ENCODE measurements around the gene SHLD2. TPM values are rescaled to one million over a fixed set of nuclear protein-coding genes. Genes with fewer than 3 reads are reported as not detected.

SHLD2 gene
- total and polyA plus RNA-seq, 11 donors: 4.3 to 17.7 (median 10.3) TPM

DNA sequence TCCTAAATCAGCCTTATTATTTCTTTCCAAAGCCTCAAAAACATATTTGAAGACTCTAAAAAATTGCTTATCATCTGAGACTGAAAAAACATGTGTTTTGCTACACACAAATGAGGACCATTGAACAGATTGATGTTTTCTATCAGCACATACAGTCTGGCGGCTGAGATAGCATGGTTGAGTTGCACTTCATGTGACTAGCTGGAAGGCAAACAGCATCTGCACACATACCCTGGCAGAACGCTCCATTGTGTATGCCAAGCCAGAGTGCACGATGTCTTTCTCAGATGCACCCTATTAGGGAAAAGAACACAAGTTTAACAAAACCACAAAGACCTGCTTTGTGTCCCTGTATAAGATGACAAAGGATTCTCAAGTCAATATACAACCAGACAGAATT, 41.9 kb upstream of the SHLD2 start:
- TF ChIP-seq POLR2A (IDR thresholded peaks at IDR 0.05): no peak
- TF ChIP-seq, protein P1, sequence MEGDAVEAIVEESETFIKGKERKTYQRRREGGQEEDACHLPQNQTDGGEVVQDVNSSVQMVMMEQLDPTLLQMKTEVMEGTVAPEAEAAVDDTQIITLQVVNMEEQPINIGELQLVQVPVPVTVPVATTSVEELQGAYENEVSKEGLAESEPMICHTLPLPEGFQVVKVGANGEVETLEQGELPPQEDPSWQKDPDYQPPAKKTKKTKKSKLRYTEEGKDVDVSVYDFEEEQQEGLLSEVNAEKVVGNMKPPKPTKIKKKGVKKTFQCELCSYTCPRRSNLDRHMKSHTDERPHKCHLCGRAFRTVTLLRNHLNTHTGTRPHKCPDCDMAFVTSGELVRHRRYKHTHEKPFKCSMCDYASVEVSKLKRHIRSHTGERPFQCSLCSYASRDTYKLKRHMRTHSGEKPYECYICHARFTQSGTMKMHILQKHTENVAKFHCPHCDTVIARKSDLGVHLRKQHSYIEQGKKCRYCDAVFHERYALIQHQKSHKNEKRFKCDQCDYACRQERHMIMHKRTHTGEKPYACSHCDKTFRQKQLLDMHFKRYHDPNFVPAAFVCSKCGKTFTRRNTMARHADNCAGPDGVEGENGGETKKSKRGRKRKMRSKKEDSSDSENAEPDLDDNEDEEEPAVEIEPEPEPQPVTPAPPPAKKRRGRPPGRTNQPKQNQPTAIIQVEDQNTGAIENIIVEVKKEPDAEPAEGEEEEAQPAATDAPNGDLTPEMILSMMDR (IDR thresholded peaks at IDR 0.05): no peak
- Histone ChIP-seq H3K36me3 (peaks cover 0 to 100% (median 90%) of the 10 kb centered on the region in 9 donors), H3K27ac (peak overlapping the region in 3 of 12 donors; percentile 1 to 4 (median 3)), H3K4me1 (peaks cover 0 to 29% (median 9%) of the 10 kb centered on the region in 12 donors), H3K27me3 (no peaks in the 10 kb centered on the region), H3K4me3 (no peak overlapping the region), H3K9me3 (no peaks in the 10 kb centered on the region)
- intact Hi-C loops (cut with DNase I): no loop called here
- DNase-seq (peak in 4 of 5 donors; percentile 36 to 70 (median 42)), ATAC-seq (peak; percentile 85 to 94 (median 90))
- 42 to 52% (median 46%) methylated on average over 3 of the region's 3 CpGs for WGBS, 4 donors

DNA sequence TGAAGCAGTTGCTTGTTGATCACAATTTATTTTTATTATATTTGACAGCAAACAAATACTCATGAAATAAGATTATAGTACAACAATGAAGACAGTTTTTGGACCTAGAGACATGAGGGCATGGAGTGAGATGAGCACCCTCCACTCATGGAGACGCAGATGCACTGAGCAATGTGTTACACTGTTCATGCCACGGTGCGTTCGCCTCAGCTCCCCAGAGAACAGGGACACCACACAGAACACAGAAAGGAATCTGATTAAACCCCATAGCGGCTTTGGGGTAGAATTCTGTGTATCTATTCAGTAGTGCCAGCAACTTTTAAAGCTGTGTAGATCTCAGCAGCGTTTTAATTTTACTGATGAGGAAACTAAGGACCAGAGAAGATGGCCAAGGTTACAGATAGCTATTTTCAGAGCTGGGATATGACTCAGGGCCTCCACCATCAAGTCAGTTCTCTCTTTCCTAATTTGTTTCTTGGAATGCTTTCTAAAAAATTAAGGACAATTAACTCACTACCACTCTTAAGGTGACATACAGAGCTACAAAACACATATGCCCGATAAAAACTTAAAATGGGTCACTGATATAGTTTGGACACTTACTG, 41.3 kb upstream of the SHLD2 start:
- H3K4me3 ChIP-seq: no peak overlapping the region
- ATAC-seq (no peak), DNase-seq (no peak)
- no peaks in the 10 kb centered on the region for H3K27me3 ChIP-seq
- no peaks in the 10 kb centered on the region for H3K9me3 ChIP-seq
- WGBS, 4 donors: 82 to 91% (median 88%) methylated on average over 7 of the region's 7 CpGs
- H3K27ac ChIP-seq: peak overlapping the region in 4 of 12 donors; percentile 0 to 69 (median 2)
- H3K4me1 ChIP-seq: peaks cover 0 to 29% (median 9%) of the 10 kb centered on the region in 12 donors
- intact Hi-C loops (cut with DNase I): no loop called here
- peaks cover 0 to 100% (median 90%) of the 10 kb centered on the region in 9 donors for H3K36me3 ChIP-seq
- TF ChIP-seq, protein P1 (IDR thresholded peaks at IDR 0.05): no peak
- no peak for TF ChIP-seq POLR2A (IDR thresholded peaks at IDR 0.05)

DNA sequence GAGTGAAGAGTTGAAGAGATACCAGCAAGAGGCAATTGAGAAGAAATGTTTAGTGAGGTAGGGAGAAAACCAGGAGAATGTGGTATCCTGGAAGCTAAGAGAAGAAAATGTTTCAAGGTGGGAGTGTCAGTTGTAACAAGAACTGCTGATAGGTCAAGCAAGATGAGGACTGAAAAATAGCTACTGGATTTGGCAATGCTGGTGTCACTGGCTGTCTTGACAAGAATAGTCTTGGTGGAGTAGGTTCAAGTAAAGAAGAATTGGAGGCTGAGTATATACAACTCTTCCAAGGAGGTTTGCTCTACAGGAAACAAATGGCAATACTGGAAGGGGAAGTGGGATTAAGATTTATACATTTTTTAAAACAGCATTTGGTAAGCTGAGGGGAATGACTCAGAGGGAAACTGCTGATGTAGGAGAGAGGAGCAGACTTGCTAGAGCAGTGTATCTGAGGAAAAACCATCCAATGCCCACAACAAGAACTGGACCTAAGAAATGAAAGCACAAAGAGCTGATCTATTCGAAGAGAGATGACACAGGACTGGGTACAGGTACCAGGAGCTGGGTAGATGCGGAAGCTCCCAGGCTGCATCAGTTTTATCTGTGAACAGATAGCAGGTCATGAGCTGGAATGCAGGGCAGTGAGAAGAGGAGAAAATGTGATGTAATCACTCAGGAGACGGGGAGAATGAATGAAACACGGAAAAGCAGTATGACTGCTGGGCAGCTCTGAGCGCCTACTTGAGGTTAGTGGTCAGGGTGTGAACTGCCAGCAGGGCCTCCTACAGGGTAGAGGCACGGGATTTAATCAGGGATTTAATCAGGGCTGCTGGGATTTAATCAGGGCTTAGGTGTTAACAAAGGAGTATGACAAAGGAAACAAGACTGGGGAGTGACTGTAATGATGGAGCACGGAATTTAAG, 40.4 kb upstream of the SHLD2 start:
- H3K4me1 ChIP-seq: peaks cover 0 to 29% (median 9%) of the 10 kb centered on the region in 12 donors
- ATAC-seq (peak; percentile 21 to 61 (median 55)), DNase-seq (no peak)
- intact Hi-C loops (cut with DNase I): no loop called here
- peak overlapping the region in 1 of 12 donors; percentile 15 for H3K4me3 ChIP-seq
- TF ChIP-seq POLR2A (IDR thresholded peaks at IDR 0.05): no peak
- TF ChIP-seq, protein P1 (IDR thresholded peaks at IDR 0.05): no peak
- H3K27me3 ChIP-seq: no peaks in the 10 kb centered on the region
- peak overlapping the region in 2 of 12 donors; percentile 0 to 69 for H3K27ac ChIP-seq
- WGBS, 4 donors: 70 to 77% (median 73%) methylated on average over 7 of the region's 7 CpGs
- H3K36me3 ChIP-seq: peaks cover 0 to 100% (median 90%) of the 10 kb centered on the region in 9 donors
- H3K9me3 ChIP-seq: no peaks in the 10 kb centered on the region

DNA sequence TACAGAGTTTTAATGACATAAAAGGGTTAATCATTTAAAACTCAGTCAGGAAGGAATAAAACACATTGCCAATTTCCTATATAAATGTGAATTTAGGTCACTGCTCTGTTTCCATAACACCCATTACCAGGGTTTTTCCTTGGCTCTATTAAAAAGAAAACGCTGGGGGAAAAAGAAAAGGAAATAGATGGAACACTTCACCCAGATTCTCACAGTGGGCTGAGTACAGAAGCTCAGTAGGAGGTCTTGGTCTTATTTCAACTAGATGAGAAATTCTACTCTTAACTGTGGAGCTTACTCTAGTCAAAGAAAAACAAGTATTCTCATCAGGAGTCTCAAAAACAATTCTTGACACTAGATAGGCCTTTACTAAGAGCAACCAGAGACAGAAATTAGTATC, 36.8 kb upstream of the SHLD2 start:
- H3K4me1 ChIP-seq: peaks cover 0 to 25% (median 6%) of the 10 kb centered on the region in 12 donors
- DNase-seq (no peak), ATAC-seq (no peak)
- intact Hi-C loops (cut with DNase I): no loop called here
- TF ChIP-seq, protein P1 (IDR thresholded peaks at IDR 0.05): no peak
- TF ChIP-seq POLR2A (IDR thresholded peaks at IDR 0.05): no peak
- peaks cover 0 to 100% (median 90%) of the 10 kb centered on the region in 9 donors for H3K36me3 ChIP-seq
- H3K4me3 ChIP-seq: no peak overlapping the region
- 41 to 68% (median 65%) methylated on average over 1 of the region's 1 CpG for WGBS, 4 donors
- H3K27ac ChIP-seq: no peak overlapping the region
- no peaks in the 10 kb centered on the region for H3K27me3 ChIP-seq
- no peaks in the 10 kb centered on the region for H3K9me3 ChIP-seq

Measured in heart left ventricle (tissue), 16 donors.